Astrocyte (in vitro differentiated cells and primary cell): ENCODE data around the gene NFYB. TPM values are rescaled to one million over a fixed set of nuclear protein-coding genes. Genes with fewer than 3 reads are reported as not detected.
A peak's percentile ranks its signal among the peaks of the same experiment; 100 is the strongest.

Source experiments
- DNase-seq: peaks from one replicate; pipeline ENCODE4 v3.0.0-alpha.2; 2010; ENCODE audit warnings: low read depth
- FAIRE-seq: peaks from 2 replicates; lab custom pipeline; 2011; peaks lifted over from hg19 to GRCh38; lab: Jason Lieb, UNC
- H2AFZ ChIP-seq: 2 replicates; pipeline ENCODE4 v1.6.0; 2012; ENCODE audit warnings: low read depth, low read length, inconsistent platforms
- H3K27ac ChIP-seq: 2 replicates; pipeline ENCODE4 v1.5.1; 2011; ENCODE audit warnings: low read depth, low read length, inconsistent platforms
- H3K27me3 ChIP-seq: 2 replicates; pipeline ENCODE4 v1.6.0; 2011; ENCODE audit warnings: low read length, inconsistent platforms; ENCODE audit not compliant: insufficient read depth
- H3K36me3 ChIP-seq: 2 replicates; pipeline ENCODE4 v1.5.1; 2011; ENCODE audit warnings: low read length, inconsistent platforms; ENCODE audit not compliant: insufficient read depth
- H3K4me1 ChIP-seq: 2 replicates; pipeline ENCODE4 v1.5.1; 2011; ENCODE audit warnings: low read length, inconsistent platforms; ENCODE audit not compliant: insufficient read depth
- H3K4me2 ChIP-seq: 2 replicates; pipeline ENCODE4 v1.6.0; 2012; ENCODE audit warnings: low read length, inconsistent platforms
- H3K4me3 ChIP-seq: 2 replicates; pipeline ENCODE4 v1.5.1; 2011; ENCODE audit warnings: low read depth, mild to moderate bottlenecking, low read length, inconsistent platforms; ENCODE audit not compliant: insufficient read depth
- H3K79me2 ChIP-seq: 2 replicates; pipeline ENCODE4 v1.6.0; 2012; ENCODE audit warnings: mild to moderate bottlenecking, low read length, inconsistent platforms; ENCODE audit not compliant: insufficient read depth
- H3K9ac ChIP-seq: 2 replicates; pipeline ENCODE4 v1.6.0; 2012; ENCODE audit warnings: mild to moderate bottlenecking, low read length, inconsistent platforms
- H3K9me3 ChIP-seq: 2 replicates; pipeline ENCODE4 v1.5.1; 2012; ENCODE audit warnings: low read depth, mild to moderate bottlenecking, low read length, inconsistent platforms; ENCODE audit not compliant: insufficient read depth
- H4K20me1 ChIP-seq: 2 replicates; pipeline ENCODE4 v1.6.0; 2012; ENCODE audit warnings: low read length, inconsistent platforms; ENCODE audit not compliant: insufficient read depth
- H3K27ac Mint-ChIP-seq: one replicate; pipeline ENCODE4 v1.8.0; 2021; ENCODE audit warnings: mild to moderate bottlenecking, mixed read lengths; ENCODE audit not compliant: unreplicated experiment
- H3K27me3 Mint-ChIP-seq: one replicate; pipeline ENCODE4 v1.8.0; 2021; ENCODE audit warnings: low read depth, mixed read lengths; ENCODE audit not compliant: unreplicated experiment
- H3K36me3 Mint-ChIP-seq: one replicate; pipeline ENCODE4 v1.8.0; 2021; ENCODE audit warnings: low read depth, mixed read lengths; ENCODE audit not compliant: unreplicated experiment
- H3K4me1 Mint-ChIP-seq: one replicate; pipeline ENCODE4 v1.8.0; 2021; ENCODE audit warnings: low read depth, mixed read lengths; ENCODE audit not compliant: unreplicated experiment
- H3K4me3 Mint-ChIP-seq: one replicate; pipeline ENCODE4 v1.8.0; 2021; ENCODE audit warnings: mild to moderate bottlenecking, moderate library complexity, mixed read lengths; ENCODE audit not compliant: unreplicated experiment
- H3K9me3 Mint-ChIP-seq: one replicate; pipeline ENCODE4 v1.8.0; 2021; ENCODE audit warnings: mild to moderate bottlenecking, mixed read lengths; ENCODE audit not compliant: unreplicated experiment
- CTCF ChIP-seq: IDR thresholded peaks from 2 replicates; pipeline ENCODE4 v1.5.1; 2011; ENCODE audit warnings: low read depth, mild to moderate bottlenecking, inconsistent platforms, low read length, moderate library complexity; ENCODE audit not compliant: insufficient read depth
- EZH2 ChIP-seq: IDR thresholded peaks from 2 replicates; pipeline ENCODE4 v1.6.1; 2012; ENCODE audit warnings: mild to moderate bottlenecking, low read length, inconsistent platforms; ENCODE audit not compliant: insufficient read depth
- total RNA-seq: library from RNA; stranded (reverse); gene quantifications from 2 replicates; pipeline ENCODE4 v1.2.1, GENCODE V29; 2021

The NFYB gene
- total RNA-seq, 1 donor from 2014 or later = 14.8 TPM

GRCh38 chr12:104108755-104109445 is 29.1 kb downstream of the NFYB start:
- TF ChIP-seq EZH2 = no peak
- TF ChIP-seq CTCF = peak; percentile 99
- no peaks in the 10 kb centered on the region for H3K9me3 Mint-ChIP-seq
- H2AFZ ChIP-seq = no peak overlapping the region
- FAIRE-seq (peak; percentile 92), DNase-seq (peak; percentile 65)
- no peaks in the 10 kb centered on the region for H3K36me3 ChIP-seq
- H4K20me1 ChIP-seq = no peaks in the 10 kb centered on the region
- H3K4me2 ChIP-seq = no peak overlapping the region
- H3K9me3 ChIP-seq = no peaks in the 10 kb centered on the region
- H3K27me3 ChIP-seq = no peaks in the 10 kb centered on the region
- H3K4me1 ChIP-seq = no peaks in the 10 kb centered on the region
- H3K27ac ChIP-seq = no peak overlapping the region
- H3K4me3 ChIP-seq = no peak overlapping the region
- H3K27me3 Mint-ChIP-seq = no peaks in the 10 kb centered on the region
- peaks cover 4% of the 10 kb centered on the region for H3K4me1 Mint-ChIP-seq
- H3K27ac Mint-ChIP-seq = no peak overlapping the region
- peaks cover 2% of the 10 kb centered on the region for H3K36me3 Mint-ChIP-seq
- H3K79me2 ChIP-seq = no peaks in the 10 kb centered on the region
- no peak overlapping the region for H3K4me3 Mint-ChIP-seq
- peak overlapping the region; percentile 4 for H3K9ac ChIP-seq

- Histone ChIP-seq H3K9ac (no peak overlapping the region), H3K4me3 (no peak overlapping the region), H3K27me3 (no peaks in the 10 kb centered on the region), H3K36me3 (peaks cover 2% of the 10 kb centered on the region), H3K9me3 (no peaks in the 10 kb centered on the region), H3K79me2 (no peaks in the 10 kb centered on the region), H3K4me1 (no peaks in the 10 kb centered on the region), H4K20me1 (no peaks in the 10 kb centered on the region), H3K27ac (no peak overlapping the region), H2AFZ (no peak overlapping the region), H3K4me2 (no peak overlapping the region)
- DNase-seq = no peak
- Mint-ChIP-seq H3K4me3 (no peak overlapping the region), H3K4me1 (peaks cover 4% of the 10 kb centered on the region), H3K36me3 (peaks cover 2% of the 10 kb centered on the region), H3K9me3 (no peaks in the 10 kb centered on the region), H3K27ac (no peak overlapping the region), H3K27me3 (no peaks in the 10 kb centered on the region)
- FAIRE-seq = no peak
- TF ChIP-seq CTCF = no peak
- no peak for TF ChIP-seq EZH2
Measured at GRCh38 chr12:104106965-104107364, 31.0 kb downstream of the NFYB start.

GRCh38 chr12:104105461-104105860 is 32.5 kb downstream of the NFYB start:
- no peak overlapping the region for H3K27ac Mint-ChIP-seq
- H3K27ac ChIP-seq = no peak overlapping the region
- H3K9ac ChIP-seq = no peak overlapping the region
- H3K4me2 ChIP-seq = no peak overlapping the region
- no peak overlapping the region for H3K4me3 Mint-ChIP-seq
- H3K36me3 ChIP-seq = peaks cover 4% of the 10 kb centered on the region
- no peaks in the 10 kb centered on the region for H3K27me3 ChIP-seq
- no peaks in the 10 kb centered on the region for H3K79me2 ChIP-seq
- no peaks in the 10 kb centered on the region for H4K20me1 ChIP-seq
- no peak overlapping the region for H2AFZ ChIP-seq
- H3K4me1 ChIP-seq = no peaks in the 10 kb centered on the region
- H3K9me3 ChIP-seq = no peaks in the 10 kb centered on the region
- no peak for TF ChIP-seq EZH2
- TF ChIP-seq CTCF = no peak
- no peaks in the 10 kb centered on the region for H3K9me3 Mint-ChIP-seq
- DNase-seq (peak; percentile 14), FAIRE-seq (no peak)
- H3K36me3 Mint-ChIP-seq = peaks cover 2% of the 10 kb centered on the region
- H3K4me3 ChIP-seq = no peak overlapping the region
- peaks cover 4% of the 10 kb centered on the region for H3K4me1 Mint-ChIP-seq
- H3K27me3 Mint-ChIP-seq = no peaks in the 10 kb centered on the region
